Peyer's patch (tissue), 4 donors: ENCODE data around the gene BSN.

Source experiments
- CTCF ChIP-seq, 6 experiments: fragments of 450-650 bp in 4 of 6; fragments of 200-600 bp in 2 of 6; sonication (generic) in 1 of 6; IDR thresholded peaks; one replicate each; pipeline ENCODE4 v1.5.1; 2017 to 2019; ENCODE audit warnings: antibody characterized with exemption in 6 of 6, mild to moderate bottlenecking in 3 of 6, moderate library complexity in 1 of 6
- POLR2A ChIP-seq, 2 donors: fragments of 450-650 bp; IDR thresholded peaks; one replicate each; pipeline ENCODE4 v1.5.1; 2017; ENCODE audit warnings: antibody characterized with exemption in 2 of 2, mild to moderate bottlenecking in 2 of 2, moderate library complexity in 2 of 2

DNA sequence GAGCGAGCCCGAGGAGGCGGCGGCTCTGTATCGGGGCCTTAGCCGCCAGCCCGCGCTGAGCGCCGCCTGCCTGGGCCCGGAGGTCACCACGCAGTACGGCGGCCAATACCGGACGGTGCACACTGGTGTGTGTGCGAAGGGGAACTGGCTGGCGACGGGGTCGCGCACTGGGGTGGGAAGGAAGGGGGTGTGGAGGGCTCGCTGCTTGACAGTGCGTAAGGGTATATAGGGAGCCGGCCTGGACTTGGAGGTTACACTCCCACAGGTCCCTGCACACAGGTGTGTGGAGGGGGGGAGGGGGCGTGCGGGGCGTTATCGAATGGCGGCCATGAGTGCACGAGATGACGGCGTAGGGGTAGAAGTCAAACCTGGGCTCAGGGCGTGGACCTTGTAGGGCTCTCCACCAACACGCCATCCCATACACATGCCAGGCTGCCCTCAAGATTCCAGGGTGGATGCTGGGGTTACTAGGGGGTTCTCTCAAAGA is 120.3 kb downstream of the BSN start:
- TF ChIP-seq CTCF (IDR thresholded peaks at IDR 0.05) (peak in 1 of 6 experiments; percentile 6), POLR2A (IDR thresholded peaks at IDR 0.05) (no peak)
